Endothelial cell of umbilical vein (primary cell): ENCODE measurements around the gene LYRM1. TPM values are rescaled to one million over a fixed set of nuclear protein-coding genes. Genes with fewer than 3 reads are reported as not detected.

Experiments
- BruUV-seq: library from RNA; stranded (reverse); fragments of 400-500 nt; replicated peaks from 2 replicates; lab custom pipeline; 2021; lab: Mats Ljungman, UMichigan
- CTCF ChIA-PET: fragments of 300-600, 350-600 bp; sonication (Branson Sonifier 250); formaldehyde crosslinking; loops from one replicate; lab custom pipeline; 2021; ENCODE audit warnings: antibody characterized with exemption, inconsistent platforms; lab: Charles Lee
- POLR2A ChIA-PET: fragments of 300-600, 350-600 bp; sonication (Branson Sonifier 250); formaldehyde crosslinking; loops from one replicate; lab custom pipeline; 2021; ENCODE audit warnings: antibody characterized with exemption, inconsistent platforms; lab: Charles Lee
- DNase-seq: peaks from one replicate; pipeline ENCODE4 v3.0.0-alpha.2; 2011; ENCODE audit warnings: low read depth, low spot score
- FAIRE-seq: peaks from 2 replicates; lab custom pipeline; 2011; peaks lifted over from hg19 to GRCh38; lab: Jason Lieb, UNC
- H2AFZ ChIP-seq: 2 replicates; pipeline ENCODE4 v1.6.0; 2012; ENCODE audit warnings: low read depth, low read length, control low read depth, inconsistent platforms
- H3K27ac ChIP-seq: 2 replicates; pipeline ENCODE4 v1.5.1; 2011; ENCODE audit warnings: low read depth, mild to moderate bottlenecking, control low read depth, low read length, moderate library complexity; ENCODE audit not compliant: insufficient read depth
- H3K27me3 ChIP-seq, 2 experiments: 2 replicates each; pipeline versions ENCODE4 v1.6.0 to v1.6.1; 2011; ENCODE audit warnings: low read length in 2 of 2, mixed read lengths in 1 of 2; ENCODE audit not compliant: control insufficient read depth in 2 of 2, insufficient read depth in 2 of 2
- H3K36me3 ChIP-seq, 2 experiments: 2 replicates in 1 of 2; 3 replicates in 1 of 2; pipeline ENCODE4 v1.5.1; 2011; ENCODE audit warnings: low read length in 2 of 2, mild to moderate bottlenecking in 1 of 2, moderate library complexity in 1 of 2; ENCODE audit not compliant: control insufficient read depth in 2 of 2, insufficient read depth in 2 of 2; ENCODE audit errors: extremely low read depth in 1 of 2
- H3K4me1 ChIP-seq: 3 replicates; pipeline ENCODE4 v1.5.1; 2011; ENCODE audit warnings: mild to moderate bottlenecking, low read length; ENCODE audit not compliant: control insufficient read depth, insufficient read depth; ENCODE audit errors: extremely low read depth
- H3K4me2 ChIP-seq: 2 replicates; pipeline ENCODE4 v1.6.1; 2011; ENCODE audit warnings: low read length, control low read depth, mixed read lengths; ENCODE audit not compliant: insufficient read depth
- H3K4me3 ChIP-seq, 3 experiments: fragments of 200-600 bp in 1 of 3; sonication (generic), shearing (Covaris generic) in 1 of 3; replicated peaks in 1 of 3; 2 replicates each; pipeline ENCODE4 v1.5.1; 2011 to 2016; ENCODE audit warnings: control low read depth in 3 of 3, low read length in 3 of 3, mild to moderate bottlenecking in 2 of 3, inconsistent platforms in 1 of 3, low read depth in 1 of 3, moderate library complexity in 1 of 3; ENCODE audit not compliant: insufficient read depth in 1 of 3
- H3K79me2 ChIP-seq: 2 replicates; pipeline ENCODE4 v1.6.0; 2012; ENCODE audit warnings: low read length, inconsistent platforms; ENCODE audit not compliant: control insufficient read depth, insufficient read depth
- H3K9ac ChIP-seq: replicated peaks from 2 replicates; pipeline ENCODE3; 2011; ENCODE audit warnings: low read length, control low read depth; ENCODE audit not compliant: insufficient read depth; ENCODE audit errors: extremely low read depth
- H3K9me1 ChIP-seq: replicated peaks from 3 replicates; pipeline ENCODE4 v1.6.0; 2011; ENCODE audit warnings: mild to moderate bottlenecking, low read length; ENCODE audit not compliant: control insufficient read depth, insufficient read depth; ENCODE audit errors: extremely low read depth
- H3K9me3 ChIP-seq: replicated peaks from 2 replicates; pipeline ENCODE4 v1.5.1; 2012; ENCODE audit warnings: low read length, inconsistent platforms; ENCODE audit not compliant: control insufficient read depth, insufficient read depth
- H4K20me1 ChIP-seq: replicated peaks from 2 replicates; pipeline ENCODE3; 2011; ENCODE audit warnings: mild to moderate bottlenecking, low read length; ENCODE audit not compliant: control insufficient read depth, insufficient read depth; ENCODE audit errors: extremely low read depth
- CTCF ChIP-seq, 2 donors: IDR thresholded peaks; 1 replicate in 1 of 2; 2 replicates in 1 of 2; pipeline ENCODE4 v1.5.1; 2011; ENCODE audit warnings: low read length in 2 of 2, mild to moderate bottlenecking in 2 of 2, moderate library complexity in 2 of 2, control low read depth in 1 of 2, inconsistent platforms in 1 of 2, low read depth in 1 of 2; ENCODE audit not compliant: insufficient read depth in 1 of 2; ENCODE audit errors: extremely low read depth in 1 of 2
- EZH2 ChIP-seq: IDR thresholded peaks from 2 replicates; pipeline ENCODE4 v1.6.1; 2012; ENCODE audit warnings: borderline replicate concordance, low read depth, mild to moderate bottlenecking, moderate library complexity, low read length, inconsistent platforms; ENCODE audit not compliant: severe bottlenecking
- FOS ChIP-seq: IDR thresholded peaks from 2 replicates; pipeline ENCODE4 v1.6.1; 2011; ENCODE audit warnings: mild to moderate bottlenecking, low read length, moderate library complexity, borderline replicate concordance; ENCODE audit not compliant: insufficient read depth
- GATA2 ChIP-seq: IDR thresholded peaks from 2 replicates; pipeline ENCODE4 v1.7.0; 2011; ENCODE audit warnings: low read depth, mild to moderate bottlenecking, moderate library complexity, mixed read lengths, low read length; ENCODE audit not compliant: insufficient read length, insufficient read depth
- JUN ChIP-seq: IDR thresholded peaks from 2 replicates; pipeline ENCODE4 v1.6.1; 2011; ENCODE audit warnings: borderline replicate concordance, low read depth; ENCODE audit not compliant: insufficient read length, insufficient read depth
- MAX ChIP-seq: IDR thresholded peaks from 2 replicates; pipeline ENCODE4 v1.6.1; 2011; ENCODE audit not compliant: insufficient read depth, insufficient read length
- MYC ChIP-seq: IDR thresholded peaks from one replicate; pipeline ENCODE4 v1.6.1; 2011; ENCODE audit warnings: mild to moderate bottlenecking, low read depth, low read length
- POLR2A ChIP-seq: IDR thresholded peaks from 2 replicates; pipeline ENCODE4 v1.6.1; 2012; ENCODE audit warnings: low read depth, mild to moderate bottlenecking, control low read depth, low read length
- POLR2AphosphoS5 ChIP-seq: IDR thresholded peaks from 2 replicates; pipeline ENCODE4 v1.6.1; 2012; ENCODE audit warnings: low read depth, mild to moderate bottlenecking, control low read depth, low read length, moderate library complexity; ENCODE audit not compliant: insufficient read depth
- dilution Hi-C: fragments of 300-500 bp; cut with MboI; formaldehyde crosslinking; loops from one replicate; pipeline ENCODE4 v1.15.0; 2019; ENCODE audit warnings: low sequenced_read_pairs; ENCODE audit not compliant: extremely low pct_ligation_motif_present
- intact Hi-C: fragments of 100-400 bp; cut with micrococcal nuclease; formaldehyde crosslinking; loops from one replicate; pipeline ENCODE4 v1.10.0; 2022
- polyA plus RNA-seq, 4 experiments: library from polyadenylated mRNA; depleted of rRNA in 3 of 4; stranded (reverse) in 3 of 4; unstranded in 1 of 4; fragments of >200 nt; gene quantifications; 2 replicates each; pipeline versions ENCODE4 v1.2.1 to v1.2.3, GENCODE V29; 2011 to 2012; ENCODE audit warnings: missing spikeins in 1 of 4
- total RNA-seq: library from RNA; stranded (reverse); gene quantifications from 2 replicates; pipeline ENCODE4 v1.2.3, GENCODE V29; 2021

The LYRM1 gene
- total and polyA plus RNA-seq, 2 donors (not counting 3 experiments of a cell fraction or from before 2014, with no cell fraction given) = 20.4 to 28.4 TPM

- peaks cover 0 to 10% of the 10 kb centered on the region in 2 experiments for H3K36me3 ChIP-seq
- peaks cover 6% of the 10 kb centered on the region for H3K4me1 ChIP-seq
- no peak overlapping the region for H2AFZ ChIP-seq
- H3K4me3 ChIP-seq = no peak overlapping the region
- TF ChIP-seq GATA2 = no peak
- no peak for TF ChIP-seq CTCF (IDR thresholded peaks at IDR 0.05; ENCODE audit: extremely low read depth in 1 of 2, insufficient read depth in 1 of 2, low read depth in 1 of 2, low read length in 2 of 2)
- TF ChIP-seq EZH2 = no peak
- no peak for TF ChIP-seq MAX
- TF ChIP-seq POLR2AphosphoS5 = no peak
- TF ChIP-seq JUN = no peak
- no peak for TF ChIP-seq POLR2A
- no peak for TF ChIP-seq MYC
- TF ChIP-seq FOS = no peak
- intact Hi-C loops (no loop called here), dilution Hi-C loops (no loop called here)
- no peak for FAIRE-seq
- CTCF ChIA-PET = no interaction called here
- H3K9me3 ChIP-seq = no peaks in the 10 kb centered on the region
- no peaks in the 10 kb centered on the region for H3K9me1 ChIP-seq
- POLR2A ChIA-PET = no interaction called here
- no peak overlapping the region for H3K27ac ChIP-seq
- no peak for DNase-seq
- no peaks in the 10 kb centered on the region for H4K20me1 ChIP-seq
- H3K9ac ChIP-seq = no peak overlapping the region
- H3K4me2 ChIP-seq = no peak overlapping the region
- no peaks in the 10 kb centered on the region for H3K79me2 ChIP-seq
- no peaks in the 10 kb centered on the region for H3K27me3 ChIP-seq
- no TSS peak for BruUV-seq
Observed at GRCh38 chr16:20918486-20919239, 18.1 kb downstream of the LYRM1 start.
